HepG2 (cell line): ENCODE results near the gene C9orf43. TPM values are rescaled to one million over a fixed set of nuclear protein-coding genes. Genes with fewer than 3 reads are reported as not detected.
"Not testable (repeated sequence)": the region's sequence is repeated elsewhere in the genome, so short reads cannot be mapped to it uniquely, and the experiment has no call there.

Experiments
- ATAC-seq: fragments of 200-7000 bp; cut with Tn5 transposase; 3 replicates; pipeline ENCODE4 v1.9.1; 2020; ENCODE audit warnings: mild to moderate bottlenecking, moderate library complexity
- BruUV-seq: library from RNA; stranded (reverse); fragments of 400-500 nt; replicated peaks from 2 replicates; lab custom pipeline; 2021; lab: Mats Ljungman, UMichigan
- CTCF ChIA-PET: fragments of 300-600 bp; formaldehyde crosslinking; extraction: SDS; loops from one replicate; lab custom pipeline; 2021; ENCODE audit warnings: low total read pairs, inconsistent platforms, low intra/inter-chr PET ratio; lab: Yijun Ruan, JAX
- POLR2A ChIA-PET: fragments of 350-600 bp; sonication (Branson Sonifier 250); formaldehyde crosslinking; loops from one replicate; lab custom pipeline; 2020; ENCODE audit warnings: antibody characterized with exemption, inconsistent platforms; lab: Yijun Ruan, JAX
- DNase-seq: peaks from one replicate; pipeline ENCODE4 v3.0.0-alpha.2; 2015; ENCODE audit warnings: low spot score
- FAIRE-seq: peaks from 3 replicates; lab custom pipeline; 2011; peaks lifted over from hg19 to GRCh38; lab: Jason Lieb, UNC
- H2AFZ ChIP-seq: one replicate; pipeline ENCODE4 v1.6.1; 2011; ENCODE audit warnings: low read length, inconsistent platforms
- H3K27ac ChIP-seq: fragments of 300-600 bp; 3 replicates; pipeline ENCODE4 v1.8.0; 2011; ENCODE audit warnings: mixed run types, mild to moderate bottlenecking, mixed read lengths, low read length, inconsistent platforms; ENCODE audit not compliant: insufficient read depth; ENCODE audit errors: extremely low read length
- H3K27me3 ChIP-seq, 2 experiments: fragments of 200-600 bp in 1 of 2; 2 replicates in 1 of 2; 3 replicates in 1 of 2; pipeline versions ENCODE4 v1.6.0 to v1.8.0; 2011; ENCODE audit warnings: low read length in 2 of 2, mild to moderate bottlenecking in 2 of 2, moderate library complexity in 2 of 2, inconsistent platforms in 1 of 2; ENCODE audit not compliant: insufficient read depth in 2 of 2, control insufficient read depth in 1 of 2
- H3K36me3 ChIP-seq, 2 experiments: fragments of 200-600 bp in 1 of 2; replicated peaks in 1 of 2; 2 replicates in 1 of 2; 3 replicates in 1 of 2; pipeline versions ENCODE4 v1.5.1 to v1.8.0; 2011; ENCODE audit warnings: low read length in 2 of 2, inconsistent platforms in 1 of 2; ENCODE audit not compliant: insufficient read depth in 2 of 2, control insufficient read depth in 1 of 2
- H3K4me1 ChIP-seq: 2 replicates; pipeline ENCODE4 v1.5.1; 2012; ENCODE audit warnings: low read length, inconsistent platforms; ENCODE audit not compliant: insufficient read depth
- H3K4me2 ChIP-seq: 2 replicates; pipeline ENCODE4 v1.6.0; 2011; ENCODE audit warnings: low read depth, low read length, inconsistent platforms
- H3K4me3 ChIP-seq, 3 experiments: fragments of 200-600 bp in 1 of 3; sonication (generic), shearing (Covaris generic) in 1 of 3; replicated peaks in 1 of 3; 2 replicates each; pipeline ENCODE4 v1.5.1; 2011 to 2016; ENCODE audit warnings: low read length in 3 of 3, inconsistent platforms in 2 of 3, low read depth in 2 of 3, mild to moderate bottlenecking in 2 of 3, control low read depth in 1 of 3, mixed read lengths in 1 of 3; ENCODE audit not compliant: insufficient read depth in 1 of 3
- H3K79me2 ChIP-seq: one replicate; pipeline ENCODE4 v1.6.1; 2011; ENCODE audit warnings: low read length, inconsistent platforms; ENCODE audit not compliant: insufficient read depth
- H3K9ac ChIP-seq: 2 replicates; pipeline ENCODE4 v1.6.0; 2011; ENCODE audit warnings: mild to moderate bottlenecking, low read depth, low read length, inconsistent platforms; ENCODE audit not compliant: insufficient read depth
- H3K9me3 ChIP-seq: 2 replicates; pipeline ENCODE4 v1.5.1; 2012; ENCODE audit warnings: mild to moderate bottlenecking, low read length
- H4K20me1 ChIP-seq: 2 replicates; pipeline ENCODE4 v1.6.0; 2011; ENCODE audit warnings: inconsistent platforms, mild to moderate bottlenecking, low read length, moderate library complexity; ENCODE audit not compliant: insufficient read depth
- AGO1 ChIP-seq: fragments of 200-400 bp; formaldehyde crosslinking; IDR thresholded peaks from 2 replicates; pipeline ENCODE4 v1.6.1; 2017; ENCODE audit warnings: mild to moderate bottlenecking, low read depth, low read length, moderate library complexity; ENCODE audit not compliant: poor library complexity, severe bottlenecking
- AHDC1 ChIP-seq: sonication (generic); formaldehyde crosslinking; IDR thresholded peaks from 2 replicates; pipeline ENCODE4 v1.5.1; 2020; ENCODE audit warnings: mild to moderate bottlenecking, missing genetic modification reagents, borderline replicate concordance
- ARID5B ChIP-seq: IDR thresholded peaks from 2 replicates; pipeline ENCODE4 v1.4.0; 2020; ENCODE audit warnings: mild to moderate bottlenecking, missing genetic modification reagents
- CREB1 ChIP-seq, 2 experiments: fragments of 450-650 bp in 1 of 2; IDR thresholded peaks; 2 replicates each; pipeline ENCODE4 v1.6.1; 2016 to 2017; ENCODE audit warnings: control low read depth in 1 of 2, mild to moderate bottlenecking in 1 of 2, missing compliant biosample characterization in 1 of 2, missing genetic modification characterization in 1 of 2
- JUN ChIP-seq: sonication (generic); formaldehyde crosslinking; IDR thresholded peaks from 2 replicates; pipeline ENCODE4 v1.4.0; 2020; ENCODE audit warnings: mild to moderate bottlenecking, missing genetic modification reagents
- MAFK ChIP-seq, 2 experiments: IDR thresholded peaks in 1 of 2; conservative IDR thresholded peaks in 1 of 2; 2 replicates each; pipeline ENCODE4 v1.6.1; 2011; ENCODE audit warnings: improper control_type of control experiment in 2 of 2, low read length in 2 of 2
- MXD4 ChIP-seq: IDR thresholded peaks from 2 replicates; pipeline ENCODE4 v1.6.1; 2016; ENCODE audit warnings: mild to moderate bottlenecking, missing biosample characterization, missing genetic modification reagents
- SALL2 ChIP-seq: sonication (generic); formaldehyde crosslinking; IDR thresholded peaks from 2 replicates; pipeline ENCODE4 v1.8.1; 2023; ENCODE audit warnings: mild to moderate bottlenecking, missing genetic modification reagents, inconsistent platforms
- SMAD9 ChIP-seq: sonication (generic); formaldehyde crosslinking; IDR thresholded peaks from 2 replicates; pipeline ENCODE4 v1.5.1; 2020; ENCODE audit warnings: mild to moderate bottlenecking, missing genetic modification reagents
- SUZ12 ChIP-seq: fragments of 150-350 bp; IDR thresholded peaks from 2 replicates; pipeline ENCODE4 v1.6.1; 2014; ENCODE audit warnings: low read depth, low read length
- ZBTB3 ChIP-seq: sonication (generic); formaldehyde crosslinking; IDR thresholded peaks from 2 replicates; pipeline ENCODE4 v1.4.0; 2020; ENCODE audit warnings: low read depth, mild to moderate bottlenecking, moderate library complexity, missing genetic modification reagents, borderline replicate concordance
- ZNF274 ChIP-seq: sonication (generic); formaldehyde crosslinking; IDR thresholded peaks from 2 replicates; pipeline ENCODE4 v1.5.1; 2020; ENCODE audit warnings: mild to moderate bottlenecking, missing genetic modification reagents
- ZNF550 ChIP-seq: sonication (generic); formaldehyde crosslinking; IDR thresholded peaks from 2 replicates; pipeline ENCODE4 v1.4.0; 2020; ENCODE audit warnings: mild to moderate bottlenecking, missing genetic modification reagents, borderline replicate concordance
- WGBS: methylation state at CpG from one replicate; pipeline ENCODE4 v1.1.6; 2017; ENCODE audit warnings: low lambda C conversion rate; 5-methylcytosine and 5-hydroxymethylcytosine counted together
- in situ Hi-C: cut with HindIII; loops from 2 replicates; pipeline ENCODE4 v1.10.0; 2017; ENCODE audit warnings: low pct_unique_long_range_greater_than_20kb; ENCODE audit not compliant: extremely low pct_ligation_motif_present
- intact Hi-C: fragments of 100-400 bp; cut with micrococcal nuclease; formaldehyde crosslinking; loops from one replicate; pipeline ENCODE4 v1.10.0; 2022; ENCODE audit not compliant: unreplicated experiment
- polyA plus RNA-seq, 8 experiments: library from polyadenylated mRNA; depleted of rRNA in 3 of 8; stranded (reverse) in 7 of 8; unstranded in 1 of 8; fragments of >200 nt; fragmentation: Illumina TruSeq in 4 of 8; extraction: Trizol in 4 of 8; gene quantifications; 2 replicates each; pipeline versions ENCODE4 v1.2.1 to v1.2.3, GENCODE V29; 2011 to 2016; ENCODE audit warnings: low read depth in 4 of 8, missing spikeins in 1 of 8, mixed read lengths in 1 of 8; ENCODE audit not compliant: insufficient read depth in 1 of 8
- total RNA-seq, 5 experiments: library from RNA; depleted of rRNA; stranded (reverse); fragments of >200 nt; fragmentation: Illumina TruSeq; extraction: Trizol; gene quantifications; 2 replicates each; pipeline ENCODE4 v1.2.3, GENCODE V29; 2016; ENCODE audit warnings: low read depth in 1 of 5

The C9orf43 gene
- total and polyA plus RNA-seq, 2 of the 13 experiments (the other 11 are each of a cell fraction or from before 2014, with no cell fraction given), result 0.24 to 0.31 TPM

GRCh38 chr9:113379829-113380210 lies 30.7 kb upstream of the C9orf43 start (continued):
- not testable (repeated sequence) for TF ChIP-seq CREB1 (IDR thresholded peaks at IDR 0.05)
- TF ChIP-seq CREB1 (CRISPR knock-in tag; IDR thresholded peaks at IDR 0.05), result 0 out of 2 replicates have a peak, but pooled peaks have one; percentile 24
- TF ChIP-seq MXD4 (CRISPR knock-in tag), result 0 out of 2 replicates have a peak, but pooled peaks have one; percentile 35
- 0 out of 2 replicates have a peak, but pooled peaks have one; percentile 36 for TF ChIP-seq ARID5B (CRISPR knock-in tag)

GRCh38 chr9:113380869-113381378 lies 29.6 kb upstream of the C9orf43 start:
- POLR2A ChIA-PET, result no interaction called here
- no peaks in the 10 kb centered on the region for H3K36me3 ChIP-seq
- peak overlapping the region; percentile 83 for H3K27ac ChIP-seq
- H3K79me2 ChIP-seq, result peaks cover 7% of the 10 kb centered on the region
- no peaks in the 10 kb centered on the region for H4K20me1 ChIP-seq
- H2AFZ ChIP-seq, result peak overlapping the region; percentile 3
- peak overlapping the region; percentile 57 for H3K9ac ChIP-seq
- peaks cover 86% of the 10 kb centered on the region for H3K4me1 ChIP-seq
- H3K4me2 ChIP-seq, result peak overlapping the region; percentile 91
- DNase-seq (no peak), ATAC-seq (no peak), FAIRE-seq (no peak)
- H3K4me3 ChIP-seq, result peak overlapping the region; percentile 33 to 64 (median 43); a peak in 4 of 6 replicates
- H3K9me3 ChIP-seq, result no peaks in the 10 kb centered on the region
- WGBS, result 0% methylated on average over 1 of the region's 1 CpG
- BruUV-seq, result no TSS peak
- H3K27me3 ChIP-seq, result no peaks in the 10 kb centered on the region
- in situ Hi-C loops, result no loop called here
- intact Hi-C loops, result no loop called here
- CTCF ChIA-PET, result no interaction called here
- no peak for TF ChIP-seq AGO1
- TF ChIP-seq SUZ12, result no peak
- TF ChIP-seq SALL2 (CRISPR knock-in tag), result no peak
- TF ChIP-seq SMAD9, result no peak
- 0 out of 2 replicates have a peak, but pooled peaks have one; percentile 19 for TF ChIP-seq AHDC1
- TF ChIP-seq MAFK (conservative IDR thresholded peaks at IDR 0.05 in 1 of 2, IDR thresholded peaks at IDR 0.05 in 1 of 2; ENCODE audit: low read length in 2 of 2), result peak; percentile 97
- TF ChIP-seq ZBTB3 (CRISPR knock-in tag), result no peak
- TF ChIP-seq JUN (CRISPR knock-in tag), result no peak
- TF ChIP-seq ZNF550 (CRISPR knock-in tag), result no peak
- TF ChIP-seq ZNF274 (CRISPR knock-in tag), result no peak
